Kidney capillary endothelial cell (primary cell): ENCODE data around the gene ALOXE3.

Experiments used
- DNase-seq: peaks from one replicate; pipeline ENCODE4 v3.0.0-alpha.2; 2018; ENCODE audit warnings: low spot score

The ALOXE3 gene

GRCh38 chr17:8153957-8154607, 35.8 kb upstream of the ALOXE3 start:
- peak; percentile 90 for DNase-seq

DNA sequence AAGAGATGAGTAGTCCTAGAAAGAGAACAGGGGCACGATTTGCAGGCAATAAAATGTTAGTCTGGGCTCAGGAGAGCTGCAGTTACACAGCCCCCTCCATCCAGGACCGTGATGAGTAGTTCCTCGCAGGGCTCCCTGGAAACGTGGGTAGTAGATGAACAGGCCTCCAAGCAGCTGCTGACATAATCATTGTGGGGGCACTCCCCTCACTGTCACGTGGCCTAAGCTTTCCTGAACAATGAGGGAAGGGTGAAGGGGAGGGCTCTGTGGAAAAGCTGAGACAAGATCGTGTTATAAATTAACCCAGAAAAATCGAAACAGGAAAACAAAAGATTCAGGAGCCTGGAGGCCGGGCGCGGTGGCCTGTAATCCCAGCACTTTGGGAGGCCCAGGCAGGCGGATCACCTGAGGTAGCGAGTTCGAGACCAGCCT, 35.2 kb upstream of the ALOXE3 start:
- no peak for DNase-seq

GRCh38 chr17:8153031-8153451, 34.7 kb upstream of the ALOXE3 start:
- no peak for DNase-seq

GRCh38 chr17:8152112-8152775, 33.9 kb upstream of the ALOXE3 start, which contains the start of gene PER1:
Gene PER1 (minus strand): TSS chr17:8152404. CDS start chr17:8150706, 1,698 bp downstream.
- peak; percentile 91 for DNase-seq

DNA sequence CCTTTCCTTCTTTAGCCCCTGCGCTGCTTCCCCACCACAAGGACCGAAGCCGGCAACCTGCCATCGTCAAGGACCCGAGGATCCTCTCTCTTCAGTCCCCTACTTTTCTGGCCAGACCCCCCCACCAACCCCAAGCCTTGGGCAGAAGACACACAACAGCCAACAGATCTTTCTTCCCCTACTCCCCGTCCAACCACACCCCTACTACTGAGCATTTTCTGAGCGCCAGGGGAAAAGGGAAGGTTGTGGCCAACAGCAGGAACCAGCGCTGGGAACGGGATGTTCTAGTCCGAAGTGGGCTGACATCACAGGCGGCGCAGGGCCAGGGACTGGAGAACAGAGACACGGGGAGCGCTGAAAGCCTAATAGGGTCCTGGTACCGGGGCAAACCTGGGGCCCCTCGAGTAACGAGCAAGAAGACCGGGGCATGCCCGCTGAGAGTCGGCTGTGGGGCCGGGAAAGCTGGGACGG, 33.4 kb upstream of the ALOXE3 start:
- no peak for DNase-seq

DNA sequence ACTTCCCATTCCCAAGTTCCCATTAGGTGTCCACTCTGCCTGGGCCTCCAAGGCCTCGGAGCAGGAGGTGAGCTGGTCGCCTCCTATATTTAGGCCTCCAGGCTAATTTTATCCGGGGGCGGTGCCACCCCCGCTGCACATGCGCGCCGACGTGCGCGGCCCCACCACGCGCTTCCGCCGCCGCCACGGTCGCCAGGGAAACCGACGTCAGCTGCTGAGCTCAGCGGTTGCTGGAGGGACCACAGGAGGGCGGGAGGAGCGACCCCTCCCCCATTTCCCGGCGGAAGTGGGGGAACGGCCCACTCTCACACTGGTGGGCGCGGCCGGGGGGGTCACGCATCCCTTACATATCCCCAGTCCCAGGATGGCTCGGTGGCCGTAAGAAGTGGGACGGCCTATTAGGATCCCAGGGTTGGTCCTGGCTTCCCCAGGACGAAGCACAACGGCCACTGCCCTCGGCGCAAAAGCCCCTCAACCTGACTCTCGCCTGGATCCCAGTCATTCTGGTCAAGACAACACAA, 32.9 kb upstream of the ALOXE3 start:
- DNase-seq = peak; percentile 86

DNA sequence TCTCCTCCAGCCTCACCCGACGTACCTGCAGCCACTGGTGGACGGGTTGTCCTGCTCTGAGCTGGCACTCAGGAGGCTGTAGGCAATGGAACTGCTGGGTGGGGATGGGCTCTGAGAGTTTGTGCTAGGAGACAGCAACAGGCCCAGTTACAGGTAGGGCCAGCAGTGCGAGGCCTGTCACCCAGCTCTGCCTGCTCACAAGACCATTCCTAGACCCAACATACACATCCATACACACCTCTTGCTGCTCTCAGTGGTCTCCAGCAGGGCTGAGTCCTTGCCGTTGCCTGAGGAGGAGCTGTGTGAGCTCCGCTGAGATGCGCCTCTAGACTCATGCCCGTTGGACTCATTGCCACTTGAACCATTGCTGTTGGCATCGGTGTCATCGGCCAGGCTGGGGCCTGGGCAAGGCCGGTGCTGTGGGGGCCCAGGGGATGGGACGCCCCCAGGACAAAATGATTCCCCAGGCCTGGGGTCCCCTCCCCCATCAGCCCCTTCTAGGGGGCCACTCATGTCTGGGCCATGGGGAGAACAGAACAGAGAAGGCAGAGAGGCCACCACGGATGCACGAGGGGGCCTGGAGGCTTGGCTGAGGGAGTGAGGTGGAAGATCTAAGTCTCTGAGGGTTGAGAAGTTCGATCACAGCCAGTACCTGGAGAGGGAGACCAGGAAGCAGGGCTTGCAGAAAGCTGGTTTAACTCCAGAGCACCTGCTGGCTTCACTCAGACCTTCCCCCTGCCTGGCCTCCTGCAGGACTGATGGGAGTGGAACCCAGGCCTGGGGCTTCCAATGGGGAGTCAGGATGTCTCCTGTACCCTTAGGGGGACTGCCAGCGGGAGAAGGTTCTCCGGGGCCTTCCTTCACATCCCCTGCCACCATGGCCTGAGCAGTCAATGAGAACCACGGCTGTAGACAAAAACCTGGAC, 32.1 kb upstream of the ALOXE3 start:
- no peak for DNase-seq

- no peak for DNase-seq
These were observed 31.3 kb upstream of the ALOXE3 start for GRCh38 chr17:8149419-8150193.

GRCh38 chr17:8148560-8148959, 30.2 kb upstream of the ALOXE3 start:
- no peak for DNase-seq

DNA sequence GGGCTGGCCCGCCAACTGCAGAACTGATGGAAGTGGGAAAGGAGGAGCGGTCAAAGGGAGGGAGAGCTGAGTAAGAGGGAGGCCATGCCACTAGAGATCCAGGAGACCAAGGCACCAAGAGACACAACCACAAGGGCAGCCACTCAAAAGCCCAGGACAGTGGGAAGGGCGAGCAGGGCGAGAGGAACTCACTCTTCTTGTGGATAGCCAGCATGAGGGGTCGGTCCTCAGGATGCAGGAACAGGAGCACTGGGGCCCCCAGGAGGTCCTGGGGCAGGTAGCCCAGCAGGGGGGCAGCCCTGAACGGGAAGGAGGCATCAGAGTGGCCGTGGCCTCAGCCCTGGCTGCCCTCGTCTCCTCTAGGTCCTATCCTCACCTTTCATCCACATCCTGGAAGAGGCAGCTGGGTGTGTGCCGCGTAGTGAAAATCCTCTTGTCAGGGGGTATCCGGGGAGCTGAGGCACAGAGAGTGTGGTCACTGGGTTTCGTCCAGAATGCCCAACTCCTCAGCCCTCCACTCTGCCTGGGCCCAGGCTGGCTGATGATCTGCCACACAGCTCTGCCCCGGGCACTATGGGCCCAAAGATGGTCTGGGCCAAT, 29.6 kb upstream of the ALOXE3 start:
- DNase-seq = no peak

GRCh38 chr17:8147141-8147804, 29.0 kb upstream of the ALOXE3 start:
- DNase-seq = no peak

- DNase-seq = no peak
These were observed 28.2 kb upstream of the ALOXE3 start for GRCh38 chr17:8146381-8147140.

DNA sequence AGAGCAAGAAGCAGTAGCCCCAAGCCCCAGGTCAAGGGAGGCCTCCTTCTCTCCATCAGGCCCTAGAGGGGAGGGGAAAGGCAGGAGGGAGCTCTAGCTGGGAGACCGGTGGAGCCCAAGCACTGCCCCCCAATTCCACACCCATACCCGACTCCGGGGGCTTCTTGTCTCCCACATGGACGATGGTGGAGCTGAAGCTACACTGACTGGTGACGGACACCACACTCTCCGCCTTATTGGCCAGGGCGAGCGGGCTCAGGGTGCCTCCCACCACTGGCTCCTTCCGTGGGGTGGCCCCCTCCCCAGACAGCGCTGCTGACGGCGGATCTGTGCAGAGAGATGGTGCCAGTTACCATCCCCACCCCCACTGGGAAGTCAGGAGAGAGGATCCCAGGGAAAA, 27.5 kb upstream of the ALOXE3 start:
- DNase-seq = no peak

GRCh38 chr17:8144401-8145231, 26.3 kb upstream of the ALOXE3 start:
- DNase-seq = no peak

DNA sequence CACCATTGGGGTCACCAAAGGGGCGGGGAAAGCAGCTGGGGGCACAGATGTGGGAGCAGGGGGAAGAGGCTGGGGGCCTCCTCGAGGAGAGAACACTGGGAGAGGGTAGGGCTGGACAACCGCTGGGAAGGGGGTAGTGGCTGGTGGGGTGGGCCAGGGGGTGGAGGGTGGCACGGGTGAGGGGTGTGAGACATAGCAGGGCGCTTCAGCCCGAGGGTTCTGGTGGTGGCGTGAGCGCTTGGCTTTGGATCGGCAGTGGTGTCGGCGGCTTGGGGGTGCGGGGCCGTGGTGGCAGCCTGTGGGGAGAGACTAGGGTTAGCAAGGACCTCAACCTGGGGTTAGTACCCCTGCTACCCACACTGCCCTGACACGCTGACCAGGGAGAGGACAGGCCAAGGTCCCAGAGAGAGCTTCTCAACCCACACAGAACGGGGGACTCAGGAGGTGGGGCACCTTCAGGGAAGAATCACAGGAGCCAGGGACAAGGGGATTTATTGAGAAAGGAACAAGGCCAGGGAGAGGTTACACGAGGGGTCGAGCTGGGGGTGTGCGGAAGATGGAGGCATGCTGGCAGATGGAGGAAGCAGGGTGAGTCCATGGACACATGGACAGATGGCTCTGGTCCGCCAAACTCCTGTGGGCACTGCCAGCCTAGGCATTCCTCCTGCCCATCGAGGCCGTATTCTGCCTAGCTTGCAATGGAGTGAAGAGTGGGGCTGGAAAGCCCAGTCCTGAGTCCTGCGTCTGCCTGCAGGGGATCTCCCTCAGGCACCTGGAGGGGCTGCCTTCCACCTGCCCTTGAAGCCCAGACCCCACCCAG, 25.5 kb upstream of the ALOXE3 start:
- no peak for DNase-seq

- DNase-seq = no peak
These were observed 24.7 kb upstream of the ALOXE3 start for GRCh38 chr17:8142887-8143580.

DNA sequence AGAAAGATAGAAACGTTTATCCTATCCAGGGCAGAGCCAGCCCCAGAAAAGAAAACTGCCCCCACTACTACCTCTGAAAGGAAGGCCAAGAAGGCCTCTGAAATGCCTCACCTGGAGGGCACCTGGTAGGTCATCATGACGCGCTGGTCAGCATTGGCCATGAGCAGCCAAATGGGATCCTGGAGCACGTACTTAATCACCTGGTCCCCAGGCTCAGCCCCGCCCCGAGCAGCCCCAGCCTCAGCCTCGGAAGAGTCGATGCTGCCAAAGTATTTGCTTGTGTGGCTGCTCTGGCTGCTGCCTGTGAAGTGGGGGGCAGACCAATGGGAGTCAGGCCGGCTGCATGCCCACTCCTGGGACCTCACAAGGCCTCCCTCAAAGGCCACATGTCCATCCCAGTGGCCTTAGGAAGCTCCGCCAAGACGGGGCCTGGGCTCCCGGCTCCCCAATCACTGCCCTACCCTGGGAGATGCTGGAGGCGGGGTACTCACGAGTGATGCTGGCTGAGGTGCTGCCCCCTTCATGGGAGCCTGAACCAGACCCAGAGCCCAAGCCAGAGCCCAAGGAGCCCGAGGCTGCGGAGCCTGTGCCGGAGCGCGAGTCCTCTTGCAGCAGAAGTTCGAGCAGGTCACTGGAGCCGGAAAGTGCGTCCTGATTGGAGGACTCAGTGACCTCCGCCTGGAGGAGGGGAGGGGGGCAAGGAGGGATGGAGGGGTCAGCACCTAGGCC, 24.0 kb upstream of the ALOXE3 start:
- no peak for DNase-seq
